GM10266 (cell line): Measurements from ENCODE around the gene PLCH2.

Source experiments
- DNase-seq: peaks from one replicate; pipeline ENCODE4 v3.0.0; 2012; ENCODE audit errors: extremely low spot score
- TF ChIP-seq, protein P1 (sequence below): IDR thresholded peaks from 2 replicates; pipeline ENCODE4 v1.5.1; 2012; ENCODE audit warnings: mild to moderate bottlenecking, low read depth; ENCODE audit not compliant: control insufficient read depth, insufficient read depth; ENCODE audit errors: missing control alignments

PLCH2 gene

DNA sequence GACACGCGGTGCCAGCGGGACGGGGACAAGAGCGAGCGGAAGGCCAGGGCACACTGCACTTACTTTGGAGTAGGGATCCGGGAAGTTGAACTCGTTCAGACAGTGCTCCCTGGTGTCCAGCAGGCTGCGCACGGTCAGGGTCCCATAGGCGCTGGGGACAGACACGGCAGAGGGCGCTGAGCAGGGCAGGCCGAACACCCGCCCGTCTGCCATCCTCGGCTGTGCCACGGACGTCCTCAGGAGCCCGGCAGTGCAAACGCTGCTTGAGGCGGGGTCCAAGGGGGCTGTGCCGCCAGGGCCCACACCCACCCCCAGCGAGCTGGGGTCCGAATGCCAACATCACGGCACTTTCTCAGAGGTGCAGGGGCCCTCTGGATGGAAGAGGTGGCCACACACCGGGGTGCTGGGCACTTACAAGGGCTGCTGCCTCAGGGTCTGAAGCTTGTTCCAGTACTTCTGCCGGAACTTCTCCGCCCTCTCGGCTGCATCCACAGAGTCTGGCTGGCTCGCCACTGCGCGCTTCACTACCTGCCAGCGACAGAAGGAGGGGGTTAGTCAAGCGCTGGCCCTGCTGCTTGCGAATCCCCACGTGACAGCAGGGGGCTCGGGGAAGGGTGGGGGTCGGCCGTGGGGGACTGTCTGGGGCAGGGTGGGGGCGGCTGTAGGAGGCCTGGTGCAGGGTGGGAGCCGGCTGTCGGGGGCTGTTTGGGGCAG, 38.0 kb downstream of the PLCH2 start:
- no peak for DNase-seq
- TF ChIP-seq, protein P1, sequence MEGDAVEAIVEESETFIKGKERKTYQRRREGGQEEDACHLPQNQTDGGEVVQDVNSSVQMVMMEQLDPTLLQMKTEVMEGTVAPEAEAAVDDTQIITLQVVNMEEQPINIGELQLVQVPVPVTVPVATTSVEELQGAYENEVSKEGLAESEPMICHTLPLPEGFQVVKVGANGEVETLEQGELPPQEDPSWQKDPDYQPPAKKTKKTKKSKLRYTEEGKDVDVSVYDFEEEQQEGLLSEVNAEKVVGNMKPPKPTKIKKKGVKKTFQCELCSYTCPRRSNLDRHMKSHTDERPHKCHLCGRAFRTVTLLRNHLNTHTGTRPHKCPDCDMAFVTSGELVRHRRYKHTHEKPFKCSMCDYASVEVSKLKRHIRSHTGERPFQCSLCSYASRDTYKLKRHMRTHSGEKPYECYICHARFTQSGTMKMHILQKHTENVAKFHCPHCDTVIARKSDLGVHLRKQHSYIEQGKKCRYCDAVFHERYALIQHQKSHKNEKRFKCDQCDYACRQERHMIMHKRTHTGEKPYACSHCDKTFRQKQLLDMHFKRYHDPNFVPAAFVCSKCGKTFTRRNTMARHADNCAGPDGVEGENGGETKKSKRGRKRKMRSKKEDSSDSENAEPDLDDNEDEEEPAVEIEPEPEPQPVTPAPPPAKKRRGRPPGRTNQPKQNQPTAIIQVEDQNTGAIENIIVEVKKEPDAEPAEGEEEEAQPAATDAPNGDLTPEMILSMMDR: no peak

DNA sequence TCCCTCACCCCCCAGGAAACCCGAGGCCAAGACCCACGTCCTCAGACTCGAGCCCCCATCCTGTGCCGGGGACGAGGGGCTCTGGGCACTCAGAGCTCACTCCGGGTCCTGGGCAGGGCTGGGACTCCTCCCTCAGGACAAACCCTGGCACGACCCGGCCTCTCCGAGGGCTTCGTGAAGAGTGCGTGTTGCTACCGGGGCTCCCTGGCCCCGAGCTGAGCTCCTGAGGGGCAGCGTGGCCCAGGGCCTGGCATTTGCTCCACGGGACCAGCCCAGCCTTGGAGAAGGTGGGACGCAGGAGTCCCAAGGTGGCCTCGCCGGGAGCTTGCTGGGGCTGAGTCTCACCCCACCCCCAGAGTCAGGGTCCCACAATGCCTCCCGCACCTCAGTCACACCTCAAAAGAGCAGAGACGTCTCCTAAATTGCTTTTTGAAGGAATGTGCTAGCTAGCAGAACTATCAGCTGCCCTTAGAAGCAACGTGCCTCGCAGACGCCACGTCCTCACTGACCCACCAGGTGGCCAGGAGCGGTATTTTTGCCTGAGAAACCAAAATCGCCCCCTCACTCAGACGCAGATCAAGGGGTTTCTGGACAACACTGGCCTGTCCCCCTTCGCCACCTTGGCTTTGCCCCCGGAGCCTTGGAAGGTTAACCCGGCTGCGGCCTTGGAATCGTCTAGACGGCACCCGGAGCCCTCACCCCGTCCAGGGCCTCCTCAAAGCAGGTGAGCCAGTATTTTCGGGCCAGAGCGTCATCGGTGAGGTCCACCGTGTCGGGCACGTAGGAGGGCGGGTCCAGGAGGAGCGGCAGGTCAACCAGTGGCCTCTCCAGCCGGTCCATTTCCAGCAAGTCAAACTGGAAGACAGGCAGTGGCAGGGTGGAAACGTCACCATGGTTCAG, 39.0 kb downstream of the PLCH2 start:
- no peak for DNase-seq
- TF ChIP-seq, protein P1: no peak

DNA sequence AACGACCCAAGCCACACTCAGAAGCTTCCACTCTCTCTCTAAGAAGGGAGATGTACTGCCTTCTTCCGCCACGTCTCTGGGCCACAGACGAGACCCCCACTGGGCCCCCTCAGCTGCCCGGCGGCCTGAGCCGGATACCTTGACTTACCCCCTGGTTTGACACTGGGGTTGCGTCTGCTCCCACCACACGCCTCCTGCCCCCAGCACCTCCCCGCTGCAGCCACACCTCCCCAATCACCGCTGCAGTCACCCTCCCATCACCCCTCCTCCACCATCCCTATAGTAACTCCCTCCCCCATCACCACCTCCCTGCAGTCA, 39.6 kb downstream of the PLCH2 start:
- no peak for DNase-seq
- TF ChIP-seq, protein P1: no peak

DNA sequence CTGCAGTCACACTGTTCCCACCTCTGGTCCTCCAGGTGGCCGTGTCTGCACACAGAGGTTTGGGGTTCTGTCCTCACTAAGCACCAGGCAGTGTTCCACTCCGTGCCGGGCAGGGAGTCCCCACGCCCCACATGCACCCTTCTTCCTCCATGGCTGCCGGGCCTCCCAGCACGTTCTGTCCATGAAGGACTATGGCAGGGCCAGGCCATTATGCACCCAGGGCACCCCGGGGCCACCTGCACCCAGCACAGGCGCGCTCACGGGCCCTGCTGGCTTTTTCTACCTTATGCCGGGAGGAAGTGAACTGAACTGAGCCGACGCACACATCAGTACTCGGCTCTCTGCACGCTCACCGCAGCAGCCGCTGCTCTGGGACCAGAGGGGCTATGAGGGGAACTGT, 40.0 kb downstream of the PLCH2 start:
- no peak for DNase-seq

DNA sequence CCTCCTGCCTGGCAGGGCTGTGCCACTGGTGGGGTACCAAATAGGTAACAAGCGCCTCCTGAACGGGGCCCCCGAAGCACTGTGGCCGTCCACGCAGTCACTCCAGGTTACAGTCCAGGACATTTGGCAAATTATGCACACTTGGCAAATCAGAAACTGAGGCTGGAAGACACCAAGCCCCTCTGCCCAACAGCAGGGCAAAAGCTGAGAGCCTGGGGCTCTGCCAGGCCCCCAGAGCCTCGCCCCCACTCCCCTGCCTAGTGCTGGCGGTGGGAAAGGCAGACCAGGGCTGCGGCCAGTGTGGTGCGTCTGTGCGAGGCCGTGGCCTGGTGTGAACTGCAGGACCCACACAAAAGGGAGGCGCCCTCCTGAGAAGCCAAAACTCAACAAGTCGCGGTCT, 40.9 kb downstream of the PLCH2 start:
- DNase-seq: no peak
- TF ChIP-seq, protein P1: no peak

More for the DNA sequence above, 40.0 kb downstream of the PLCH2 start:
- TF ChIP-seq, protein P1: no peak

DNA sequence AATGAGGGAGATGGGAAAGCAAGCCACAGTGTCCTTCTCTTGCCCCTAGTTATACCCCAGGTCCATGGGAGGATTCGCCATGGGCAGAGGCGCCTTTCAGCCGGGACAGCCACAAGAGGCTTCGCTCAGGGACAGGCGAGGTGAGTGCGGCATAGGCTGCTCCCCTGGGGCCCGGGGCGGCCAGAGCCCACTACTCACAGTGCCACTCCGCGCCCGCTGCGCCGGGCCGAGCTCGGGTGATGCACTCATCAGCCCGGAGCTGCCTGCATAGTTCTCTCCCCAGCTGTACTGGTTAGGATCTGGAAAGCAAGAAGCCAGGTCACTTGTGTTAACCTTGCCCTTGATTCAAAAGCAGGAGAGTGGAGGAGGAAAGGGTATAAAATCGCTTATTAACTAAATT, 41.9 kb downstream of the PLCH2 start:
- no peak for DNase-seq
- TF ChIP-seq, protein P1: no peak

DNA sequence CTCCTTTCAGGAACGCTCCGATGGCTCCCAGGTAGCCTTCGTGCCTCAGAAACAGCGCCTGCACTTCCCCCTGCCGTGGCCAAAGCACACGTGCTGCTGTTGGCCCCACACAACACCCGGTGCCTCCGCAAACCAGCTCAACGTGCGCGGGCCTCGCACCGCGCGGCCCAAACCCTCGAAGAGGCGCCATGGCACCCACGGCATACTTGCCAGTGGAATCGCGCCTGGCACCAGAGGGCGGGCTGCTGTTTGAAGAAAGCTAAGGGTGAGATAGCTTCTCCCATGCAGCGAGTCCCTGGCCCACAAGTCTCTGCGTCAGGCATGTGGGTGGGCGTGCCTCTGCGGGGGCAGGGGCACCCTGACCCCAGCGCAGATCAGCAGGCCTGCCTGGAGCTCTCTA, 42.4 kb downstream of the PLCH2 start:
- DNase-seq: no peak
- TF ChIP-seq, protein P1: no peak
